Panc1 (cell line): ENCODE data around the gene GMPR2. TPM values are rescaled to one million over a fixed set of nuclear protein-coding genes. Genes with fewer than 3 reads are reported as not detected.

Experiments used
- ATAC-seq: fragments of 200-7000 bp; cut with Tn5 transposase; 2 replicates; pipeline ENCODE4 v1.9.1; 2020; ENCODE audit warnings: mild to moderate bottlenecking, moderate library complexity
- BruUV-seq: library from RNA; stranded (reverse); fragments of 400-500 nt; replicated peaks from 2 replicates; lab custom pipeline; 2021; lab: Mats Ljungman, UMichigan
- CTCF ChIA-PET: fragments of 300-600 bp; sonication (Branson Sonifier 250); formaldehyde crosslinking; loops from one replicate; lab custom pipeline; 2022; ENCODE audit warnings: antibody characterized with exemption; lab: Charles Lee
- POLR2A ChIA-PET: fragments of 300-600 bp; sonication (Branson Sonifier 250); formaldehyde crosslinking; loops from one replicate; lab custom pipeline; 2022; ENCODE audit warnings: antibody characterized with exemption; lab: Charles Lee
- DNase-seq: peaks from one replicate; pipeline ENCODE4 v3.0.0-alpha.2; 2010; ENCODE audit warnings: low read depth, low spot score
- H3K27ac ChIP-seq: 2 replicates; pipeline ENCODE4 v1.5.1; 2011; ENCODE audit warnings: mild to moderate bottlenecking, low read length, inconsistent platforms
- H3K27me3 ChIP-seq: fragments of 200-500 bp; sonication (Bioruptor generic); 2 replicates; pipeline ENCODE4 v1.6.0; 2014; ENCODE audit warnings: low read length, inconsistent platforms; ENCODE audit not compliant: control insufficient read depth, insufficient read depth
- H3K36me3 ChIP-seq: fragments of 200-500 bp; sonication (Bioruptor generic); 2 replicates; pipeline ENCODE4 v1.5.1; 2014; ENCODE audit warnings: inconsistent platforms, mild to moderate bottlenecking, low read length, moderate library complexity; ENCODE audit not compliant: control insufficient read depth, insufficient read depth
- H3K4me1 ChIP-seq: 2 replicates; pipeline ENCODE4 v1.5.1; 2011; ENCODE audit warnings: inconsistent platforms, mild to moderate bottlenecking, low read length, moderate library complexity; ENCODE audit not compliant: control insufficient read depth, insufficient read depth
- H3K4me3 ChIP-seq, 2 experiments: 2 replicates each; pipeline ENCODE4 v1.5.1; 2011 to 2012; ENCODE audit warnings: low read depth in 2 of 2, low read length in 2 of 2, mild to moderate bottlenecking in 2 of 2, inconsistent platforms in 1 of 2, moderate library complexity in 1 of 2
- H3K9me3 ChIP-seq: fragments of 200-500 bp; sonication (Bioruptor generic); 2 replicates; pipeline ENCODE4 v1.5.1; 2014; ENCODE audit warnings: low read depth, mild to moderate bottlenecking, inconsistent platforms, low read length, moderate library complexity; ENCODE audit not compliant: control insufficient read depth, insufficient read depth
- CTCF ChIP-seq: fragments of 450-650 bp; IDR thresholded peaks from 2 replicates; pipeline ENCODE4 v1.5.1; 2017; ENCODE audit warnings: mild to moderate bottlenecking
- POLR2AphosphoS5 ChIP-seq: IDR thresholded peaks from 2 replicates; pipeline ENCODE4 v1.6.1; 2012; ENCODE audit warnings: mild to moderate bottlenecking, low read depth, low read length, moderate library complexity
- REST ChIP-seq, 2 experiments: IDR thresholded peaks; 2 replicates each; pipeline ENCODE4 v1.6.1; 2011 to 2012; ENCODE audit warnings: low read depth in 2 of 2, control low read depth in 1 of 2, low read length in 1 of 2, mild to moderate bottlenecking in 1 of 2, moderate library complexity in 1 of 2; ENCODE audit not compliant: insufficient read depth in 1 of 2
- SIN3A ChIP-seq: IDR thresholded peaks from 2 replicates; pipeline ENCODE4 v1.6.1; 2012; ENCODE audit warnings: low read depth, mild to moderate bottlenecking, low read length, moderate library complexity, borderline replicate concordance; ENCODE audit not compliant: insufficient read depth
- TCF7L2 ChIP-seq: IDR thresholded peaks from 2 replicates; pipeline ENCODE4 v1.6.1; 2011; ENCODE audit warnings: mild to moderate bottlenecking, low read depth, low read length, inconsistent platforms
- in situ Hi-C: cut with HindIII; loops from 2 replicates; pipeline ENCODE4 v1.10.0; 2016; ENCODE audit warnings: low sequenced_read_pairs, low pct_unique_long_range_greater_than_20kb
- intact Hi-C: fragments of 100-400 bp; cut with micrococcal nuclease; formaldehyde crosslinking; loops from one replicate; pipeline ENCODE4 v1.10.0; 2022; ENCODE audit not compliant: unreplicated experiment
- total RNA-seq: library from RNA; stranded (reverse); gene quantifications from one replicate; pipeline ENCODE4 v1.2.1, GENCODE V29; 2021; ENCODE audit not compliant: unreplicated experiment

The GMPR2 gene
- total RNA-seq, 1 experiment from 2014 or later: 45.9 TPM

GRCh38 chr14:24258548-24259265 is 26.0 kb downstream of the GMPR2 start:
- in situ Hi-C loops: no loop called here
- H3K4me1 ChIP-seq: no peaks in the 10 kb centered on the region
- CTCF ChIA-PET: no interaction called here

More at GRCh38 chr14:24258548-24259265, 26.0 kb downstream of the GMPR2 start:
- POLR2A ChIA-PET: interaction anchor here (0.6 kb wide), 1 partner anchor 16 kb away, joined by 12 read pairs; the partner anchor contains the start of gene TINF2
- Histone ChIP-seq H3K9me3 (no peaks in the 10 kb centered on the region), H3K4me3 (no peak overlapping the region), H3K36me3 (no peaks in the 10 kb centered on the region), H3K27ac (no peak overlapping the region), H3K27me3 (no peaks in the 10 kb centered on the region)
- ATAC-seq (no peak), DNase-seq (no peak)
- no peak for TF ChIP-seq REST (IDR thresholded peaks at IDR 0.05; ENCODE audit: insufficient read depth in 1 of 2, low read depth in 2 of 2, low read length in 1 of 2)
- no peak for TF ChIP-seq TCF7L2
- TF ChIP-seq POLR2AphosphoS5: no peak
- no peak for TF ChIP-seq SIN3A
- no peak for TF ChIP-seq CTCF
- BruUV-seq: no TSS peak
- intact Hi-C loops: no loop called here
